OCI-LY1 (cell line): ENCODE results near the gene DAP.
"Not testable (repeated sequence)": the region's sequence is repeated elsewhere in the genome, so short reads cannot be mapped to it uniquely, and the experiment has no call there.

Experiments
- H2AFZ ChIP-seq: fragments of 200-600 bp; sonication (generic), shearing (Covaris generic); 2 replicates; pipeline ENCODE4 v1.6.0; 2014; ENCODE audit warnings: antibody characterized with exemption, mild to moderate bottlenecking, low read length
- H3F3A ChIP-seq: fragments of 200-600 bp; sonication (generic), shearing (Covaris generic); 2 replicates; pipeline ENCODE4 v1.6.0; 2014; ENCODE audit warnings: mild to moderate bottlenecking, antibody characterized with exemption, low read length, moderate library complexity; ENCODE audit not compliant: insufficient read depth
- H3K27ac ChIP-seq: fragments of 200-600 bp; sonication (generic); 2 replicates; pipeline ENCODE4 v1.5.1; 2014; ENCODE audit warnings: low read length, mixed run types, mild to moderate bottlenecking, low read depth; ENCODE audit not compliant: poor library complexity, severe bottlenecking
- H3K27me3 ChIP-seq: fragments of 200-600 bp; sonication (generic); 2 replicates; pipeline ENCODE4 v1.6.0; 2014; ENCODE audit warnings: antibody characterized with exemption, mild to moderate bottlenecking, low read length, moderate library complexity; ENCODE audit not compliant: insufficient read depth
- H3K36me3 ChIP-seq: fragments of 200-600 bp; sonication (generic); 2 replicates; pipeline ENCODE4 v1.6.1; 2014; ENCODE audit warnings: mild to moderate bottlenecking, antibody characterized with exemption, low read length, moderate library complexity, mixed read lengths; ENCODE audit not compliant: insufficient read depth
- H3K4me1 ChIP-seq: fragments of 200-600 bp; sonication (generic); 2 replicates; pipeline ENCODE4 v1.5.1; 2014; ENCODE audit warnings: mild to moderate bottlenecking, low read length, moderate library complexity; ENCODE audit not compliant: insufficient read depth, severe bottlenecking
- H3K4me2 ChIP-seq: fragments of 200-600 bp; sonication (generic), shearing (Covaris generic); 2 replicates; pipeline ENCODE4 v1.6.1; 2014; ENCODE audit warnings: low read length
- H3K4me3 ChIP-seq: fragments of 200-600 bp; sonication (generic); 2 replicates; pipeline ENCODE4 v1.5.1; 2014; ENCODE audit warnings: low read length, low read depth, mild to moderate bottlenecking, mixed read lengths; ENCODE audit not compliant: poor library complexity, severe bottlenecking
- H3K79me2 ChIP-seq: fragments of 200-600 bp; shearing (Covaris generic); 2 replicates; pipeline ENCODE4 v1.6.1; 2016; ENCODE audit warnings: mixed run types, low read length, mixed read lengths; ENCODE audit not compliant: insufficient read depth
- H3K9ac ChIP-seq: fragments of 200-600 bp; sonication (generic), shearing (Covaris generic); 2 replicates; pipeline ENCODE4 v1.6.1; 2014; ENCODE audit warnings: mild to moderate bottlenecking, low read length, mixed read lengths
- H3K9me2 ChIP-seq: fragments of 200-600 bp; sonication (generic), shearing (Covaris generic); 2 replicates; pipeline ENCODE4 v1.6.1; 2014; ENCODE audit warnings: low read depth, mild to moderate bottlenecking, low read length, mixed read lengths
- H3K9me3 ChIP-seq: fragments of 200-600 bp; shearing (Covaris generic); 2 replicates; pipeline ENCODE4 v1.6.1; 2014; ENCODE audit warnings: low read length, mixed read lengths
- H4K20me1 ChIP-seq: fragments of 200-600 bp; sonication (generic), shearing (Covaris generic); 2 replicates; pipeline ENCODE4 v1.6.0; 2016; ENCODE audit warnings: mild to moderate bottlenecking, low read length; ENCODE audit not compliant: insufficient read depth
- CTCF ChIP-seq: fragments of 200-600 bp; sonication (generic), shearing (Covaris generic); IDR thresholded peaks from 2 replicates; pipeline ENCODE4 v1.5.1; 2017; ENCODE audit warnings: mild to moderate bottlenecking, antibody characterized with exemption, low read length, moderate library complexity, mixed read lengths
- EZH2 ChIP-seq: fragments of 200-600 bp; sonication (generic), shearing (Covaris generic); IDR thresholded peaks from 2 replicates; pipeline ENCODE4 v1.8.0; 2017; ENCODE audit warnings: borderline replicate concordance, mixed run types, mild to moderate bottlenecking, antibody characterized with exemption, low read length, moderate library complexity, mixed read lengths

The DAP gene

GRCh38 chr5:10788358-10788757, 27.3 kb upstream of the DAP start:
- TF ChIP-seq CTCF (no peak), EZH2 (no peak)
- Histone ChIP-seq H3K9me3 (no peaks in the 10 kb centered on the region), H3K4me1 (no peaks in the 10 kb centered on the region), H3K4me3 (no peak overlapping the region), H3K36me3 (no peaks in the 10 kb centered on the region), H3K9ac (no peak overlapping the region), H3K79me2 (no peaks in the 10 kb centered on the region), H3K4me2 (no peak overlapping the region), H3K27me3 (no peaks in the 10 kb centered on the region), H4K20me1 (no peaks in the 10 kb centered on the region), H3K27ac (no peak overlapping the region), H3K9me2 (no peaks in the 10 kb centered on the region), H2AFZ (no peak overlapping the region), H3F3A (no peaks in the 10 kb centered on the region)

DNA sequence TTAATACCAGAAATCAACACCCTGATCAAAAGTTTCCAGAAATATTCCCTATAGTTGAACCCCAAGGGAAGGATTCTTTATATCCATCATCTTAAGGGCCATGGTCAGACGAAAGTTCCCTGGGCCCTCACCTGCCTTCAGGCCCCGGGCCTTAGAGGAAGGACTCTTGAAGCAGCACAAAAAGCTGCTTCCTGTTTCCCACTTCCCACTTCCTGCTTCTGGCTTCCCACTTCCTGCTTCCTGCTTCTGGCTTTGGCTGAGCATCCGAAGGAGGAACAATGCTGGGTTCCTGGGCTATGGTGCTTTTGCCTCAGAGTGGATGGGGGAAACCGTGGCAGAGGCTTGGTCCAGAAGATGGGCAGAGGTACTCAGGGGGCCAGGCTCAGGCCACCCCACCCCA, 25.8 kb upstream of the DAP start:
- no peak overlapping the region for H3K27ac ChIP-seq
- no peaks in the 10 kb centered on the region for H3K4me1 ChIP-seq
- H3K36me3 ChIP-seq: no peaks in the 10 kb centered on the region
- no peak overlapping the region for H3K9ac ChIP-seq
- no peaks in the 10 kb centered on the region for H3K9me3 ChIP-seq
- H3K27me3 ChIP-seq: no peaks in the 10 kb centered on the region
- TF ChIP-seq EZH2 (no peak), CTCF (no peak)
- H3K4me3 ChIP-seq: no peak overlapping the region
- no peak overlapping the region for H2AFZ ChIP-seq
- H3K4me2 ChIP-seq: no peak overlapping the region
- H3K9me2 ChIP-seq: no peaks in the 10 kb centered on the region
- no peaks in the 10 kb centered on the region for H3K79me2 ChIP-seq
- H4K20me1 ChIP-seq: no peaks in the 10 kb centered on the region
- no peaks in the 10 kb centered on the region for H3F3A ChIP-seq

GRCh38 chr5:10780208-10780607, 19.2 kb upstream of the DAP start:
- H3K4me3 ChIP-seq, H3K27ac ChIP-seq, H3K4me2 ChIP-seq, H2AFZ ChIP-seq, H3K79me2 ChIP-seq, H3F3A ChIP-seq, H4K20me1 ChIP-seq, H3K9me3 ChIP-seq, H3K27me3 ChIP-seq, H3K9me2 ChIP-seq, H3K9ac ChIP-seq, H3K4me1 ChIP-seq, H3K36me3 ChIP-seq: not testable (repeated sequence)

- Histone ChIP-seq H4K20me1 (no peaks in the 10 kb centered on the region), H3K79me2 (no peaks in the 10 kb centered on the region), H3K9me2 (no peaks in the 10 kb centered on the region), H3K9ac (no peak overlapping the region), H3K4me2 (no peak overlapping the region), H2AFZ (no peak overlapping the region), H3K4me3 (no peak overlapping the region), H3K36me3 (no peaks in the 10 kb centered on the region), H3K27me3 (no peaks in the 10 kb centered on the region), H3F3A (no peaks in the 10 kb centered on the region), H3K27ac (no peak overlapping the region), H3K9me3 (no peaks in the 10 kb centered on the region), H3K4me1 (no peaks in the 10 kb centered on the region)
- TF ChIP-seq CTCF (no peak), EZH2 (no peak)
Observed at GRCh38 chr5:10779592-10779991, 18.6 kb upstream of the DAP start.
